Measurements from ENCODE around the gene VWC2. TPM values are rescaled to one million over a fixed set of nuclear protein-coding genes. Genes with fewer than 3 reads are reported as not detected.

The VWC2 gene
- total and polyA plus RNA-seq, 2 of the 8 experiments (the other 6 are each of a cell fraction or from before 2014, with no cell fraction given), result 0.24 to 0.30 TPM

DNA sequence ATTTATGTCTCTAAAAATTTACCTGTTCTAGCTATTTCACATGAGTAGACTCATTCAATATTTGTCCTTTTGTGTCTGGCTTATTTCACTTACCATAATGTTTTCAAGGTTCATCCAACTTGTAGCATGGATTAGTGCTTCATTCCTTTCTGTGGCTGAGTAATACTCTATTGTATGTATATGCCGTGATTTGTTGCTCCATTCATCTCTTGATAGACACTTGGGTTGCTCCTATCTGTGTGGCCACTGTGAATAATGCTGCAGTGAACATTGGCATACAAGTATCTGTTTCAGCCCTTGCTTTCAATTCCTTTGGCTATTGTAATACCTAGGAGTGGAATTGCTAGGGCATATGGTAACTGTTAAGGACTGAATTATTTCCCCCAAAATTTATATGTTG, 86.9 kb downstream of the VWC2 start:
- Histone ChIP-seq H2BK15ac (ENCODE audit: low read length) (no peak overlapping the region), H3K4me2 (ENCODE audit: insufficient read depth in 1 of 2, low read depth in 2 of 2, low read length in 2 of 2) (no peak overlapping the region), H3K18ac (ENCODE audit: extremely low read depth, low read length) (no peak overlapping the region), H3K27me3 (replicated peaks in 1 of 4; ENCODE audit: control insufficient read depth in 3 of 4, extremely low read depth in 1 of 4, insufficient read depth in 3 of 4, low read length in 3 of 4) (no peaks in the 10 kb centered on the region), H3K79me2 (ENCODE audit: control insufficient read depth in 1 of 2, insufficient read depth in 2 of 2, low read length in 2 of 2) (no peaks in the 10 kb centered on the region), H3K4ac (replicated peaks; ENCODE audit: insufficient read length, low read depth, low read length) (no peak overlapping the region), H4K5ac (ENCODE audit: insufficient read length, low read depth, low read length) (no peak overlapping the region), H4K91ac (replicated peaks; ENCODE audit: insufficient read length, low read length) (no peak overlapping the region), H3K36me3 (ENCODE audit: control insufficient read depth in 2 of 4, insufficient read depth in 4 of 4, low read length in 3 of 4) (no peaks in the 10 kb centered on the region), H4K8ac (ENCODE audit: extremely low read depth, insufficient read depth, low read length) (no peak overlapping the region), H3K4me3 (ENCODE audit: extremely low read depth in 1 of 4, insufficient read depth in 2 of 4, low read depth in 3 of 4, low read length in 4 of 4) (no peak overlapping the region), H3K23ac (ENCODE audit: insufficient read length) (no peak overlapping the region), H3K4me1 (replicated peaks in 1 of 4; ENCODE audit: control insufficient read depth in 3 of 4, insufficient read depth in 4 of 4, low read length in 3 of 4) (peaks cover 4 to 8% (median 6%) of the 10 kb centered on the region in 4 experiments), H3K14ac (ENCODE audit: insufficient read length) (no peak overlapping the region), H2BK120ac (replicated peaks; ENCODE audit: low read depth, low read length) (no peak overlapping the region), H3K56ac (replicated peaks; ENCODE audit: insufficient read length, low read depth, low read length) (no peak overlapping the region), H3K23me2 (ENCODE audit: low read depth, low read length) (no peaks in the 10 kb centered on the region; the same call in 1 of the 2 replicates), H2BK5ac (ENCODE audit: low read depth, low read length) (no peak overlapping the region), H2AFZ (ENCODE audit: low read length) (no peak overlapping the region), H4K20me1 (replicated peaks in 1 of 2; ENCODE audit: control insufficient read depth in 1 of 2, insufficient read depth in 2 of 2, low read length in 2 of 2) (no peaks in the 10 kb centered on the region), H2AK5ac (ENCODE audit: low read depth, low read length) (no peak overlapping the region), H2BK12ac (ENCODE audit: low read depth, low read length) (no peak overlapping the region), H3K9ac (replicated peaks in 1 of 4; ENCODE audit: extremely low read depth in 1 of 4, low read depth in 3 of 4, low read length in 3 of 4) (no peak overlapping the region), H2BK20ac (ENCODE audit: low read length) (no peak overlapping the region), H3K27ac (ENCODE audit: low read depth, low read length) (no peak overlapping the region), H3K79me1 (ENCODE audit: low read depth, low read length) (no peaks in the 10 kb centered on the region), H3K9me3 (ENCODE audit: insufficient read depth in 2 of 2, low read depth in 1 of 2, low read length in 1 of 2) (no peaks in the 10 kb centered on the region)
- WGBS, 2 experiments (ENCODE audit: extremely low coverage in 1 of 2, insufficient coverage in 1 of 2, insufficient read length in 1 of 2, insufficient replicate concordance in 2 of 2, low coverage in 1 of 2, low lambda C conversion rate in 2 of 2, missing lambda C conversion rate in 1 of 2), result 91% methylated on average over 1 of the region's 1 CpG; no CpG with 5 or more reads in 1 of the 2 experiments
- FAIRE-seq (no peak), DNase-seq (ENCODE audit: low read depth in 1 of 2, low spot score in 2 of 2) (no peak)
- CTCF ChIA-PET (ENCODE audit: partially characterized antibody), result no interaction called here
- POLR2A ChIA-PET (ENCODE audit: partially characterized antibody), result no interaction called here
- TF ChIP-seq TBP (IDR thresholded peaks at IDR 0.05; ENCODE audit: low read depth, low read length), result no peak
- no peak for TF ChIP-seq NANOG (IDR thresholded peaks at IDR 0.05; ENCODE audit: insufficient read depth, low read depth, low read length, poor library complexity, severe bottlenecking)
- no peak for TF ChIP-seq SAP30 (IDR thresholded peaks at IDR 0.05; ENCODE audit: insufficient read depth, insufficient replicate concordance, low read length)
- TF ChIP-seq, protein P1, sequence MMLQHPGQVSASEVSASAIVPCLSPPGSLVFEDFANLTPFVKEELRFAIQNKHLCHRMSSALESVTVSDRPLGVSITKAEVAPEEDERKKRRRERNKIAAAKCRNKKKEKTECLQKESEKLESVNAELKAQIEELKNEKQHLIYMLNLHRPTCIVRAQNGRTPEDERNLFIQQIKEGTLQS (IDR thresholded peaks at IDR 0.05; ENCODE audit: insufficient read depth, low read depth, low read length), result no peak
- no peak for TF ChIP-seq KDM1A (IDR thresholded peaks at IDR 0.05; ENCODE audit: borderline replicate concordance, low read length)
- TF ChIP-seq SP4 (IDR thresholded peaks at IDR 0.05; ENCODE audit: low read length), result no peak
- TF ChIP-seq SIRT6 (IDR thresholded peaks at IDR 0.05; ENCODE audit: low read length), result no peak
- TF ChIP-seq, protein P2, sequence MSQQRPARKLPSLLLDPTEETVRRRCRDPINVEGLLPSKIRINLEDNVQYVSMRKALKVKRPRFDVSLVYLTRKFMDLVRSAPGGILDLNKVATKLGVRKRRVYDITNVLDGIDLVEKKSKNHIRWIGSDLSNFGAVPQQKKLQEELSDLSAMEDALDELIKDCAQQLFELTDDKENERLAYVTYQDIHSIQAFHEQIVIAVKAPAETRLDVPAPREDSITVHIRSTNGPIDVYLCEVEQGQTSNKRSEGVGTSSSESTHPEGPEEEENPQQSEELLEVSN (IDR thresholded peaks at IDR 0.05), result no peak
- no peak for TF ChIP-seq POU5F1 (IDR thresholded peaks at IDR 0.05; ENCODE audit: low read depth, low read length)
- no peak for TF ChIP-seq MAX (IDR thresholded peaks at IDR 0.05)
- TF ChIP-seq CTBP2 (IDR thresholded peaks at IDR 0.05; ENCODE audit: borderline replicate concordance, insufficient read depth, insufficient read length, low read length), result no peak
- TF ChIP-seq POLR2A (IDR thresholded peaks at IDR 0.05; ENCODE audit: control extremely low read depth in 1 of 2, low read depth in 2 of 2, low read length in 2 of 2), result no peak
- no peak for TF ChIP-seq ASH2L (IDR thresholded peaks at IDR 0.05; ENCODE audit: low read length)
- TF ChIP-seq RFX5 (IDR thresholded peaks at IDR 0.05; ENCODE audit: borderline replicate concordance, low read depth, low read length), result no peak

Data from H1 (cell line).